ENCODE data around the gene RAB1B.

DNA sequence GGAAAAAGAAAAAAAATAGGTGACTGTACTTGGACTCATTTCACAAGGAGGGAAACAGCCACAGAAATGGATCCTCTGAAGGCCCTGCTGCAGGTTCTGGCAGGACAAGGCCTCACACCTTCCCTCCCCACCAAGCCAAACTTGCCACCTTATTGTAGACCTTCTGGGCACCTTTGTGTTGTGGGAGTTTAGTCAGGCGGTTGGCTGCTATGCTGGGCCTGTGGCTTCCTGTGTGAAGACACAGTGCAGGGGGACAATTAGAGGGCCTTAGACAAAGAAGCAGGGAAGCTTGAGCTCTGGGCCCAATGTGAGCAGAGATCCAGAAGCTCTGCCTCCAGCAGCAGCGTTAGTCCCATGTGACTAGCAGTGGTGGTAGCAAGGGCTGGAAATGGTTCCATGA is 4.2 kb downstream of the RAB1B start:
- TF ChIP-seq EP300 (IDR thresholded peaks at IDR 0.05) (no peak), POLR2A (IDR thresholded peaks at IDR 0.05; ENCODE audit: low read depth) (no peak), POLR2AphosphoS5 (IDR thresholded peaks at IDR 0.05) (no peak)
- TF ChIP-seq, protein P1, sequence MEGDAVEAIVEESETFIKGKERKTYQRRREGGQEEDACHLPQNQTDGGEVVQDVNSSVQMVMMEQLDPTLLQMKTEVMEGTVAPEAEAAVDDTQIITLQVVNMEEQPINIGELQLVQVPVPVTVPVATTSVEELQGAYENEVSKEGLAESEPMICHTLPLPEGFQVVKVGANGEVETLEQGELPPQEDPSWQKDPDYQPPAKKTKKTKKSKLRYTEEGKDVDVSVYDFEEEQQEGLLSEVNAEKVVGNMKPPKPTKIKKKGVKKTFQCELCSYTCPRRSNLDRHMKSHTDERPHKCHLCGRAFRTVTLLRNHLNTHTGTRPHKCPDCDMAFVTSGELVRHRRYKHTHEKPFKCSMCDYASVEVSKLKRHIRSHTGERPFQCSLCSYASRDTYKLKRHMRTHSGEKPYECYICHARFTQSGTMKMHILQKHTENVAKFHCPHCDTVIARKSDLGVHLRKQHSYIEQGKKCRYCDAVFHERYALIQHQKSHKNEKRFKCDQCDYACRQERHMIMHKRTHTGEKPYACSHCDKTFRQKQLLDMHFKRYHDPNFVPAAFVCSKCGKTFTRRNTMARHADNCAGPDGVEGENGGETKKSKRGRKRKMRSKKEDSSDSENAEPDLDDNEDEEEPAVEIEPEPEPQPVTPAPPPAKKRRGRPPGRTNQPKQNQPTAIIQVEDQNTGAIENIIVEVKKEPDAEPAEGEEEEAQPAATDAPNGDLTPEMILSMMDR (IDR thresholded peaks at IDR 0.05): no peak
